ENCODE data around the gene CYB5RL.

DNA sequence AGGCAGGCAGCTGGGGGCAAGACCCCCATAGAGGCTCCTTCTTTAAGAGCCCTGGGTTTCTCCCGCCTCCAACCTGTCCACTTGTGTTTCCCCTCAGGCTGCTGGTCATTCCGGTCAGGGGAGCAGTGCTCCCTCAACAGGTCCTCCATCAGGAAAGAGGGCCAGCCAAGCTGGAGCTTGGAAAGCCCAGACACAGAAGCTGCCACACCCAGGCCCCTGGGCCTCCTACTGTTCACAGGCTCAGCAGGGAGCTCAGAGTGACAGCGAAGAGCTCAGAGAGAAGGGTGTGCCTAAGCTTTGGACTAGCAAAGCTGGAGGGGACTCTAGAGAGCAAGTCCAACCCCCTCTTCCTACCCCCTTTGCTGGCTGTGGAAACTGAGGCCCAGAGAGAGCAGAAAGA is 36.8 kb downstream of the CYB5RL start:
- TF ChIP-seq ELF4 (IDR thresholded peaks at IDR 0.05) = no peak
- no peak for TF ChIP-seq SP1 (IDR thresholded peaks at IDR 0.05)
- TF ChIP-seq NFRKB (IDR thresholded peaks at IDR 0.05) = no peak
- TF ChIP-seq SUZ12 (IDR thresholded peaks at IDR 0.05) = no peak
- TF ChIP-seq ZNF384 (IDR thresholded peaks at IDR 0.05) = no peak
- no peak for TF ChIP-seq CTBP1 (IDR thresholded peaks at IDR 0.05; ENCODE audit: borderline replicate concordance)
- no peak for TF ChIP-seq FOXM1 (IDR thresholded peaks at IDR 0.05; ENCODE audit: borderline replicate concordance)
- no peak for TF ChIP-seq LEF1 (IDR thresholded peaks at IDR 0.05; ENCODE audit: borderline replicate concordance)

Data from HEK293T (cell line).